HEK293T (cell line): ENCODE data around the gene HTRA2.

ENCODE experiments used
- CTCF ChIA-PET: fragments of 350-600 bp; formaldehyde crosslinking; extraction: SDS; loops from one replicate; lab custom pipeline; 2021; ENCODE audit warnings: antibody characterized with exemption, inconsistent platforms; lab: Yijun Ruan, JAX
- POLR2A ChIA-PET: fragments of 350-600 bp; formaldehyde crosslinking; extraction: SDS; loops from one replicate; lab custom pipeline; 2020; ENCODE audit warnings: antibody characterized with exemption, inconsistent platforms; lab: Yijun Ruan, JAX
- DNase-seq: peaks from one replicate; pipeline ENCODE4 v3.0.0; 2012; ENCODE audit warnings: mixed read lengths; ENCODE audit errors: extremely low spot score
- ARNT ChIP-seq: fragments of 450-650 bp; IDR thresholded peaks from 2 replicates; pipeline ENCODE4 v1.6.1; 2017; ENCODE audit warnings: mild to moderate bottlenecking
- BHLHE40 ChIP-seq: fragments of 450-650 bp; IDR thresholded peaks from 2 replicates; pipeline ENCODE4 v1.6.1; 2016; ENCODE audit warnings: mild to moderate bottlenecking, moderate library complexity, borderline replicate concordance
- CTBP1 ChIP-seq: fragments of 450-650 bp; IDR thresholded peaks from 2 replicates; pipeline ENCODE4 v1.6.1; 2016; ENCODE audit warnings: borderline replicate concordance
- ELF4 ChIP-seq: fragments of 450-650 bp; IDR thresholded peaks from 2 replicates; pipeline ENCODE4 v1.6.1; 2017; ENCODE audit warnings: antibody characterized with exemption
- FOXA1 ChIP-seq: fragments of 450-650 bp; IDR thresholded peaks from 2 replicates; pipeline ENCODE4 v1.6.1; 2016; ENCODE audit warnings: mild to moderate bottlenecking
- FOXK2 ChIP-seq: fragments of 450-650 bp; IDR thresholded peaks from 2 replicates; pipeline ENCODE4 v1.6.1; 2016; ENCODE audit warnings: mild to moderate bottlenecking
- FOXM1 ChIP-seq: fragments of 450-650 bp; IDR thresholded peaks from 2 replicates; pipeline ENCODE4 v1.6.1; 2017; ENCODE audit warnings: mild to moderate bottlenecking, borderline replicate concordance
- HDGF ChIP-seq: fragments of 450-650 bp; IDR thresholded peaks from 2 replicates; pipeline ENCODE4 v1.6.1; 2017; ENCODE audit warnings: antibody characterized with exemption, borderline replicate concordance
- L3MBTL2 ChIP-seq: fragments of 450-650 bp; conservative IDR thresholded peaks from 2 replicates; pipeline ENCODE4 v1.6.1; 2016; ENCODE audit warnings: mild to moderate bottlenecking
- LEF1 ChIP-seq: fragments of 450-650 bp; IDR thresholded peaks from 2 replicates; pipeline ENCODE4 v1.6.1; 2017; ENCODE audit warnings: mild to moderate bottlenecking, borderline replicate concordance
- NFRKB ChIP-seq: fragments of 450-650 bp; IDR thresholded peaks from 2 replicates; pipeline ENCODE4 v1.6.1; 2016; ENCODE audit warnings: mild to moderate bottlenecking, moderate library complexity
- PKNOX1 ChIP-seq: fragments of 450-650 bp; IDR thresholded peaks from 2 replicates; pipeline ENCODE4 v1.6.1; 2016
- SP1 ChIP-seq: fragments of 450-650 bp; IDR thresholded peaks from 2 replicates; pipeline ENCODE4 v1.6.1; 2017
- SUZ12 ChIP-seq: fragments of 450-650 bp; IDR thresholded peaks from 2 replicates; pipeline ENCODE4 v1.6.1; 2016; ENCODE audit warnings: mild to moderate bottlenecking
- TARDBP ChIP-seq: fragments of 450-650 bp; IDR thresholded peaks from 2 replicates; pipeline ENCODE4 v1.6.1; 2016
- ZNF384 ChIP-seq: fragments of 450-650 bp; IDR thresholded peaks from 2 replicates; pipeline ENCODE4 v1.6.1; 2016

HTRA2 gene

GRCh38 chr2:74499940-74500577, 29.7 kb upstream of the HTRA2 start:
- no peak for DNase-seq
- ChIA-PET CTCF (no interaction called here), POLR2A (interaction anchor here (1.0 to 2.9 kb wide), 4 partner anchors 9 to 31 kb away, joined by 3 to 18 read pairs (median 7); partner anchors contain the start of genes CCDC142, MRPL53 and TTC31)
- TF ChIP-seq FOXA1 (no peak), FOXM1 (no peak), SP1 (no peak), CTBP1 (no peak), HDGF (no peak), NFRKB (no peak), BHLHE40 (no peak), ZNF384 (no peak), SUZ12 (no peak), LEF1 (no peak), ARNT (no peak), L3MBTL2 (no peak), PKNOX1 (no peak), FOXK2 (no peak), ELF4 (no peak), TARDBP (no peak)

- CTCF ChIA-PET: no interaction called here
- TF ChIP-seq SUZ12: no peak
- no peak for TF ChIP-seq SP1
- TF ChIP-seq FOXM1: no peak
- no peak for TF ChIP-seq PKNOX1
- TF ChIP-seq NFRKB: no peak
- no peak for DNase-seq
- POLR2A ChIA-PET: interaction anchor here (1.0 to 2.9 kb wide), 5 partner anchors 10 to 88 kb away, joined by 3 to 18 read pairs (median 5); partner anchors contain the start of genes CCDC142, MRPL53 and TTC31
These were observed 29.2 kb upstream of the HTRA2 start for GRCh38 chr2:74500578-74500946.

GRCh38 chr2:74501335-74502071, 28.2 kb upstream of the HTRA2 start:
- ChIA-PET POLR2A (interaction anchor here (1.0 to 2.9 kb wide), 5 partner anchors 9 to 87 kb away, joined by 3 to 18 read pairs (median 5); partner anchors contain the start of genes CCDC142 and TTC31), CTCF (interaction anchor here (0.6 kb wide), 1 partner anchor 15 kb away, joined by 5 read pairs; no protein-coding TSS in a partner anchor)
- no peak for DNase-seq
- TF ChIP-seq L3MBTL2 (no peak), PKNOX1 (no peak), FOXA1 (no peak)

GRCh38 chr2:74502147-74502719, 27.5 kb upstream of the HTRA2 start:
- TF ChIP-seq FOXA1 (no peak), ELF4 (no peak), PKNOX1 (no peak), FOXK2 (no peak), ARNT (no peak), LEF1 (no peak), L3MBTL2 (no peak), TARDBP (no peak), CTBP1 (no peak), FOXM1 (no peak), SUZ12 (no peak), ZNF384 (no peak), NFRKB (no peak), SP1 (no peak), BHLHE40 (no peak)
- CTCF ChIA-PET: no interaction called here
- peak; percentile 23 for DNase-seq
- POLR2A ChIA-PET: interaction anchor here (1.3 to 2.9 kb wide), 3 partner anchors 8 to 29 kb away, joined by 3 to 18 read pairs (median 9); partner anchors contain the start of genes CCDC142 and TTC31

GRCh38 chr2:74502720-74503505, 26.8 kb upstream of the HTRA2 start:
- POLR2A ChIA-PET: interaction anchor here (0.9 to 2.9 kb wide), 4 partner anchors 9 to 45 kb away, joined by 3 to 18 read pairs (median 5); partner anchors contain the start of genes CCDC142, MRPL53, TTC31 and WBP1
- peak; percentile 68 for TF ChIP-seq L3MBTL2
- no peak for TF ChIP-seq FOXM1
- DNase-seq: peak; percentile 53
- CTCF ChIA-PET: interaction anchor here (1.4 kb wide), 1 partner anchor 20 kb away, joined by 6 read pairs; the partner anchor contains the start of genes CCDC142 and TTC31
